WTC11 (cell line): Measurements from ENCODE around the gene SLC48A1. TPM values are rescaled to one million over a fixed set of nuclear protein-coding genes. Genes with fewer than 3 reads are reported as not detected.
A peak's percentile ranks its signal among the peaks of the same experiment; 100 is the strongest.

Source experiments
- ATAC-seq: fragments of 200-7000 bp; cut with Tn5 transposase; 2 replicates; pipeline ENCODE4 v1.10.0; 2021; ENCODE audit warnings: mild to moderate bottlenecking, moderate library complexity
- CTCF ChIA-PET: fragments of 300-600 bp; sonication (Branson Sonifier 250); formaldehyde crosslinking; loops from one replicate; lab custom pipeline; 2021; ENCODE audit warnings: antibody characterized with exemption; lab: Charles Lee
- POLR2A ChIA-PET: fragments of 350-600 bp; sonication (Branson Sonifier 250); formaldehyde crosslinking; loops from one replicate; lab custom pipeline; 2021; ENCODE audit warnings: antibody characterized with exemption; lab: Charles Lee
- DNase-seq: peaks from one replicate; pipeline ENCODE4 v3.0.0; 2021; ENCODE audit warnings: low spot score
- H3K27ac Mint-ChIP-seq: 2 replicates; pipeline ENCODE4 v1.8.0; 2021; ENCODE audit warnings: mixed read lengths
- H3K27me3 Mint-ChIP-seq: 2 replicates; pipeline ENCODE4 v1.8.0; 2021; ENCODE audit warnings: low read depth, mild to moderate bottlenecking, moderate library complexity, mixed read lengths
- H3K36me3 Mint-ChIP-seq: 2 replicates; pipeline ENCODE4 v1.8.0; 2021; ENCODE audit warnings: mixed read lengths
- H3K4me1 Mint-ChIP-seq: 2 replicates; pipeline ENCODE4 v1.8.0; 2022; ENCODE audit warnings: mixed read lengths
- H3K4me3 Mint-ChIP-seq: 2 replicates; pipeline ENCODE4 v1.8.0; 2021; ENCODE audit warnings: mild to moderate bottlenecking, moderate library complexity, mixed read lengths
- H3K9me3 Mint-ChIP-seq: 2 replicates; pipeline ENCODE4 v1.8.0; 2021; ENCODE audit warnings: mixed read lengths
- CREM ChIP-seq: sonication (generic); formaldehyde crosslinking; IDR thresholded peaks from 2 replicates; pipeline ENCODE4 v1.8.1; 2022; ENCODE audit warnings: mild to moderate bottlenecking, missing genetic modification reagents, moderate library complexity
- ELF4 ChIP-seq: sonication (generic); formaldehyde crosslinking; IDR thresholded peaks from 2 replicates; pipeline ENCODE4 v1.8.1; 2022; ENCODE audit warnings: low read depth, mild to moderate bottlenecking, moderate library complexity, missing genetic modification reagents
- GTF2I ChIP-seq: fragments of 250-450 bp; sonication (Bioruptor Pico); conservative IDR thresholded peaks from 2 replicates; pipeline ENCODE4 v1.4.0; 2021; ENCODE audit warnings: mild to moderate bottlenecking
- JAZF1 ChIP-seq: fragments of 250-450 bp; sonication (Bioruptor Pico); IDR thresholded peaks from 2 replicates; pipeline ENCODE4 v1.9.0; 2021; ENCODE audit warnings: moderate library complexity, mild to moderate bottlenecking, inconsistent platforms
- NFATC4 ChIP-seq: fragments of 250-450 bp; sonication (Bioruptor Pico); IDR thresholded peaks from 2 replicates; pipeline ENCODE4 v1.9.0; 2021; ENCODE audit warnings: mild to moderate bottlenecking
- NFE2L1 ChIP-seq: sonication (generic); formaldehyde crosslinking; IDR thresholded peaks from 2 replicates; pipeline ENCODE4 v1.8.1; 2023; ENCODE audit warnings: missing genetic modification reagents
- NR3C1 ChIP-seq: sonication (generic); formaldehyde crosslinking; conservative IDR thresholded peaks from 2 replicates; pipeline ENCODE4 v1.8.1; 2023; ENCODE audit warnings: low read depth, mild to moderate bottlenecking, missing genetic modification reagents
- SMAD3 ChIP-seq: sonication (generic); formaldehyde crosslinking; IDR thresholded peaks from 2 replicates; pipeline ENCODE4 v1.8.0; 2022; ENCODE audit warnings: missing genetic modification reagents, mild to moderate bottlenecking, borderline replicate concordance
- total RNA-seq: library from RNA; stranded (reverse); gene quantifications from 3 replicates; pipeline ENCODE4 v1.2.3, GENCODE V29; 2021
- TF ChIP-seq, protein P1 (sequence below): fragments of 250-450 bp; sonication (Bioruptor Pico); IDR thresholded peaks from 2 replicates; pipeline ENCODE4 v1.9.0; 2021; ENCODE audit warnings: mild to moderate bottlenecking
- TF ChIP-seq, protein P2 (sequence below): fragments of 250-450 bp; sonication (Bioruptor Pico); IDR thresholded peaks from 2 replicates; pipeline ENCODE4 v1.9.0; 2021; ENCODE audit warnings: mild to moderate bottlenecking, borderline replicate concordance
- TF ChIP-seq, protein P3 (sequence below): sonication (generic); formaldehyde crosslinking; IDR thresholded peaks from 2 replicates; pipeline ENCODE4 v1.8.1; 2022; ENCODE audit warnings: missing genetic modification reagents, borderline replicate concordance
- TF ChIP-seq, protein P4 (sequence below): sonication (generic); formaldehyde crosslinking; IDR thresholded peaks from 2 replicates; pipeline ENCODE4 v1.8.1; 2023; ENCODE audit warnings: mild to moderate bottlenecking, missing genetic modification reagents, borderline replicate concordance
- TF ChIP-seq, protein P5 (sequence below): sonication (generic); formaldehyde crosslinking; IDR thresholded peaks from 2 replicates; pipeline ENCODE4 v1.8.0; 2023; ENCODE audit warnings: missing genetic modification reagents
- TF ChIP-seq, protein P6 (sequence below): sonication (generic); formaldehyde crosslinking; IDR thresholded peaks from 2 replicates; pipeline ENCODE4 v1.8.1; 2023; ENCODE audit warnings: mild to moderate bottlenecking, missing genetic modification reagents, moderate library complexity
- TF ChIP-seq, protein P7 (sequence below): fragments of 250-450 bp; sonication (Bioruptor Pico); IDR thresholded peaks from 2 replicates; pipeline ENCODE4 v1.8.0; 2021; ENCODE audit warnings: mild to moderate bottlenecking
- TF ChIP-seq, protein P8 (sequence below): fragments of 200-600 bp; IDR thresholded peaks from 2 replicates; pipeline ENCODE4 v1.8.0; 2022; ENCODE audit warnings: antibody characterized with exemption
- TF ChIP-seq, protein P9 (sequence below): sonication (generic); formaldehyde crosslinking; IDR thresholded peaks from 2 replicates; pipeline ENCODE4 v1.8.0; 2022; ENCODE audit warnings: mild to moderate bottlenecking, missing genetic modification reagents

Gene SLC48A1
- total RNA-seq, 1 experiment from 2014 or later, result 13.8 TPM

DNA sequence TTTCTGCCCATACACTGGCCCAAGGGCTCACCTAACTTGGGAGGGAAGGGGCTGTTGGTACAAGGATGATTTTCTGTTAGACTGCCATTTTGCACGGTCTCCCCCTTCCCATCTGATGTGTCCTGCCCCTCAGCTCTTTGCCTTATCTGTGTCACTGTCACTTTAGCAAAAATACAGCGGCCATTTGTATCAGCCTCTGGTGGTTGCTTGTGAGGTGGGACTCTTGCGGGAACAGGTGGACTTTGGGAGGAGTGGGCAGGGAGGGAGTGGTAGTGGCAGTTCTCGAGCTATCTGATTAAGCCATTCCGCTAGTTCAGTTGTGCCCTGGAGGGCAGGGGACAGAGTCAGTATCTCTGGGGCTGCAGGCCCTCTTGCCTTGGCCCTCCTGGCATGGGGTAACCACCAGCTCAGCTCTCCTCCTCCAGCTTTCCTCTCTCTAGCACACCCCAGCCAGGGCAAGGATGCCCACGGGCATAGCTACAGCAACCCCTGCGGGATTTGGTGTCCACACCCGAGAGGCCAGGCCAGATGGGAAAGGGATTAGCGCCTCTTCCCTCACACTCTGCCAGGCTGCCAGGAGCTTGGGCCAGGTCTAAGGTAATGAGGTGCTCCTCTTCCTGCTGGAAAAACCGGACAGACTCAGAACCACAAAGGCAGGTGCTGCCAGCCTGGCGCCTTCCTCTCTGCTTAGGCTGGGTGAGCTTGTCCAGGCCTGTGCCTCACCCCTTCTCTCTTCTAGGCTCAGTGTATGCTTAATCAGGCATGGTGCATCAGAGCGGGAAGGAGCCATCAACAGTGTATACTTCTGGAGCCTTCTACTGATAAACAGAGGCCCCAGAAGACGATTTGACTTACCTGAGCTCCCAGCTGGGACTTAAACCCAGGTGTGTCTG is 8.7 kb downstream of the SLC48A1 start:
- ATAC-seq, result no peak
- POLR2A ChIA-PET, result interaction anchor here (1.2 kb wide), 1 partner anchor 69 kb away, joined by 4 read pairs; no protein-coding TSS in a partner anchor
- no peaks in the 10 kb centered on the region for H3K9me3 Mint-ChIP-seq
- TF ChIP-seq, protein P1, sequence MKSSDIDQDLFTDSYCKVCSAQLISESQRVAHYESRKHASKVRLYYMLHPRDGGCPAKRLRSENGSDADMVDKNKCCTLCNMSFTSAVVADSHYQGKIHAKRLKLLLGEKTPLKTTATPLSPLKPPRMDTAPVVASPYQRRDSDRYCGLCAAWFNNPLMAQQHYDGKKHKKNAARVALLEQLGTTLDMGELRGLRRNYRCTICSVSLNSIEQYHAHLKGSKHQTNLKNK (CRISPR knock-in tag), result no peak
- TF ChIP-seq, protein P2, sequence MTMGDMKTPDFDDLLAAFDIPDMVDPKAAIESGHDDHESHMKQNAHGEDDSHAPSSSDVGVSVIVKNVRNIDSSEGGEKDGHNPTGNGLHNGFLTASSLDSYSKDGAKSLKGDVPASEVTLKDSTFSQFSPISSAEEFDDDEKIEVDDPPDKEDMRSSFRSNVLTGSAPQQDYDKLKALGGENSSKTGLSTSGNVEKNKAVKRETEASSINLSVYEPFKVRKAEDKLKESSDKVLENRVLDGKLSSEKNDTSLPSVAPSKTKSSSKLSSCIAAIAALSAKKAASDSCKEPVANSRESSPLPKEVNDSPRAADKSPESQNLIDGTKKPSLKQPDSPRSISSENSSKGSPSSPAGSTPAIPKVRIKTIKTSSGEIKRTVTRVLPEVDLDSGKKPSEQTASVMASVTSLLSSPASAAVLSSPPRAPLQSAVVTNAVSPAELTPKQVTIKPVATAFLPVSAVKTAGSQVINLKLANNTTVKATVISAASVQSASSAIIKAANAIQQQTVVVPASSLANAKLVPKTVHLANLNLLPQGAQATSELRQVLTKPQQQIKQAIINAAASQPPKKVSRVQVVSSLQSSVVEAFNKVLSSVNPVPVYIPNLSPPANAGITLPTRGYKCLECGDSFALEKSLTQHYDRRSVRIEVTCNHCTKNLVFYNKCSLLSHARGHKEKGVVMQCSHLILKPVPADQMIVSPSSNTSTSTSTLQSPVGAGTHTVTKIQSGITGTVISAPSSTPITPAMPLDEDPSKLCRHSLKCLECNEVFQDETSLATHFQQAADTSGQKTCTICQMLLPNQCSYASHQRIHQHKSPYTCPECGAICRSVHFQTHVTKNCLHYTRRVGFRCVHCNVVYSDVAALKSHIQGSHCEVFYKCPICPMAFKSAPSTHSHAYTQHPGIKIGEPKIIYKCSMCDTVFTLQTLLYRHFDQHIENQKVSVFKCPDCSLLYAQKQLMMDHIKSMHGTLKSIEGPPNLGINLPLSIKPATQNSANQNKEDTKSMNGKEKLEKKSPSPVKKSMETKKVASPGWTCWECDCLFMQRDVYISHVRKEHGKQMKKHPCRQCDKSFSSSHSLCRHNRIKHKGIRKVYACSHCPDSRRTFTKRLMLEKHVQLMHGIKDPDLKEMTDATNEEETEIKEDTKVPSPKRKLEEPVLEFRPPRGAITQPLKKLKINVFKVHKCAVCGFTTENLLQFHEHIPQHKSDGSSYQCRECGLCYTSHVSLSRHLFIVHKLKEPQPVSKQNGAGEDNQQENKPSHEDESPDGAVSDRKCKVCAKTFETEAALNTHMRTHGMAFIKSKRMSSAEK (CRISPR knock-in tag), result no peak
- TF ChIP-seq, protein P3, sequence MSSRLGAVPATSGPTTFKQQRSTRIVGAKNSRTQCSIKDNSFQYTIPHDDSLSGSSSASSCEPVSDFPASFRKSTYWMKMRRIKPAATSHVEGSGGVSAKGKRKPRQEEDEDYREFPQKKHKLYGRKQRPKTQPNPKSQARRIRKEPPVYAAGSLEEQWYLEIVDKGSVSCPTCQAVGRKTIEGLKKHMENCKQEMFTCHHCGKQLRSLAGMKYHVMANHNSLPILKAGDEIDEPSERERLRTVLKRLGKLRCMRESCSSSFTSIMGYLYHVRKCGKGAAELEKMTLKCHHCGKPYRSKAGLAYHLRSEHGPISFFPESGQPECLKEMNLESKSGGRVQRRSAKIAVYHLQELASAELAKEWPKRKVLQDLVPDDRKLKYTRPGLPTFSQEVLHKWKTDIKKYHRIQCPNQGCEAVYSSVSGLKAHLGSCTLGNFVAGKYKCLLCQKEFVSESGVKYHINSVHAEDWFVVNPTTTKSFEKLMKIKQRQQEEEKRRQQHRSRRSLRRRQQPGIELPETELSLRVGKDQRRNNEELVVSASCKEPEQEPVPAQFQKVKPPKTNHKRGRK, result no peak
- TF ChIP-seq ELF4 (CRISPR knock-in tag) (no peak), SMAD3 (no peak), JAZF1 (CRISPR knock-in tag) (no peak), NR3C1 (CRISPR knock-in tag) (no peak)
- TF ChIP-seq, all 79 proteins: peak for 0
- no peak overlapping the region for H3K4me3 Mint-ChIP-seq
- H3K36me3 Mint-ChIP-seq, result peaks cover 20% of the 10 kb centered on the region
- peaks cover 28% of the 10 kb centered on the region for H3K4me1 Mint-ChIP-seq
- no peak for DNase-seq
- no peaks in the 10 kb centered on the region; the same call in none of the 2 replicates for H3K27me3 Mint-ChIP-seq
- peak overlapping the region; percentile 63; the same call in 1 of the 2 replicates for H3K27ac Mint-ChIP-seq
- CTCF ChIA-PET, result interaction anchor here (0.9 to 19.3 kb wide), 12 partner anchors 9 to 145 kb away, joined by 3 to 735 read pairs (median 20); partner anchors contain the start of gene RAPGEF3

DNA sequence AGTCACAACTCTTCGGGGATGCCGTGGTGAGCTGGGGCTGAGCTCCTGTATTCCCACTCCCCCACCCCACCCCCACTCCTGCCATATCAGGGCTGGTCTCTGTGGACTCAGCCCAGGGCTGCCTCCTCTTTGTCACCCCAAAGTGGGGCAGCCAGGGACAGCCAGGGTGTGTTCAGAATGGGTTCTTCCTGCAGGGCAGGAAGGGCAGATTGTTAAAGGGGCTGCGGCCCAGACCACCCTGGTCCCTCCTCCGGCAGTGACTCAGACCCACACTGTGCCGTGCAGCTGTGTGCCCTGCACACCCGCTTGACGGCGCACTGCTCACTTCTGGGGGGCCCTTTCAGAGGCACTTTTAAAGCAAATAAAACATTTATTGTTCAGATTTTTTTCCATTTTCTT is 9.3 kb downstream of the SLC48A1 start:
- ChIA-PET CTCF (interaction anchor here (1.2 to 19.3 kb wide), 7 partner anchors 15 to 145 kb away, joined by 3 to 735 read pairs (median 58); no protein-coding TSS in a partner anchor), POLR2A (no interaction called here)
- Mint-ChIP-seq H3K27ac (no peak overlapping the region), H3K9me3 (no peaks in the 10 kb centered on the region), H3K27me3 (no peaks in the 10 kb centered on the region; the same call in none of the 2 replicates), H3K4me1 (peaks cover 24% of the 10 kb centered on the region), H3K36me3 (peaks cover 25% of the 10 kb centered on the region), H3K4me3 (no peak overlapping the region)
- DNase-seq, result no peak
- ATAC-seq, result no peak
- TF ChIP-seq, protein P4, sequence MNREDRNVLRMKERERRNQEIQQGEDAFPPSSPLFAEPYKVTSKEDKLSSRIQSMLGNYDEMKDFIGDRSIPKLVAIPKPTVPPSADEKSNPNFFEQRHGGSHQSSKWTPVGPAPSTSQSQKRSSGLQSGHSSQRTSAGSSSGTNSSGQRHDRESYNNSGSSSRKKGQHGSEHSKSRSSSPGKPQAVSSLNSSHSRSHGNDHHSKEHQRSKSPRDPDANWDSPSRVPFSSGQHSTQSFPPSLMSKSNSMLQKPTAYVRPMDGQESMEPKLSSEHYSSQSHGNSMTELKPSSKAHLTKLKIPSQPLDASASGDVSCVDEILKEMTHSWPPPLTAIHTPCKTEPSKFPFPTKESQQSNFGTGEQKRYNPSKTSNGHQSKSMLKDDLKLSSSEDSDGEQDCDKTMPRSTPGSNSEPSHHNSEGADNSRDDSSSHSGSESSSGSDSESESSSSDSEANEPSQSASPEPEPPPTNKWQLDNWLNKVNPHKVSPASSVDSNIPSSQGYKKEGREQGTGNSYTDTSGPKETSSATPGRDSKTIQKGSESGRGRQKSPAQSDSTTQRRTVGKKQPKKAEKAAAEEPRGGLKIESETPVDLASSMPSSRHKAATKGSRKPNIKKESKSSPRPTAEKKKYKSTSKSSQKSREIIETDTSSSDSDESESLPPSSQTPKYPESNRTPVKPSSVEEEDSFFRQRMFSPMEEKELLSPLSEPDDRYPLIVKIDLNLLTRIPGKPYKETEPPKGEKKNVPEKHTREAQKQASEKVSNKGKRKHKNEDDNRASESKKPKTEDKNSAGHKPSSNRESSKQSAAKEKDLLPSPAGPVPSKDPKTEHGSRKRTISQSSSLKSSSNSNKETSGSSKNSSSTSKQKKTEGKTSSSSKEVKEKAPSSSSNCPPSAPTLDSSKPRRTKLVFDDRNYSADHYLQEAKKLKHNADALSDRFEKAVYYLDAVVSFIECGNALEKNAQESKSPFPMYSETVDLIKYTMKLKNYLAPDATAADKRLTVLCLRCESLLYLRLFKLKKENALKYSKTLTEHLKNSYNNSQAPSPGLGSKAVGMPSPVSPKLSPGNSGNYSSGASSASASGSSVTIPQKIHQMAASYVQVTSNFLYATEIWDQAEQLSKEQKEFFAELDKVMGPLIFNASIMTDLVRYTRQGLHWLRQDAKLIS (CRISPR knock-in tag), result no peak
- TF ChIP-seq, protein P5, sequence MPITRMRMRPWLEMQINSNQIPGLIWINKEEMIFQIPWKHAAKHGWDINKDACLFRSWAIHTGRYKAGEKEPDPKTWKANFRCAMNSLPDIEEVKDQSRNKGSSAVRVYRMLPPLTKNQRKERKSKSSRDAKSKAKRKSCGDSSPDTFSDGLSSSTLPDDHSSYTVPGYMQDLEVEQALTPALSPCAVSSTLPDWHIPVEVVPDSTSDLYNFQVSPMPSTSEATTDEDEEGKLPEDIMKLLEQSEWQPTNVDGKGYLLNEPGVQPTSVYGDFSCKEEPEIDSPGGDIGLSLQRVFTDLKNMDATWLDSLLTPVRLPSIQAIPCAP (CRISPR knock-in tag), result no peak
- TF ChIP-seq, protein P6, sequence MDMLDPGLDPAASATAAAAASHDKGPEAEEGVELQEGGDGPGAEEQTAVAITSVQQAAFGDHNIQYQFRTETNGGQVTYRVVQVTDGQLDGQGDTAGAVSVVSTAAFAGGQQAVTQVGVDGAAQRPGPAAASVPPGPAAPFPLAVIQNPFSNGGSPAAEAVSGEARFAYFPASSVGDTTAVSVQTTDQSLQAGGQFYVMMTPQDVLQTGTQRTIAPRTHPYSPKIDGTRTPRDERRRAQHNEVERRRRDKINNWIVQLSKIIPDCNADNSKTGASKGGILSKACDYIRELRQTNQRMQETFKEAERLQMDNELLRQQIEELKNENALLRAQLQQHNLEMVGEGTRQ, result no peak
- TF ChIP-seq CREM (CRISPR knock-in tag), result no peak
- TF ChIP-seq, protein P7, sequence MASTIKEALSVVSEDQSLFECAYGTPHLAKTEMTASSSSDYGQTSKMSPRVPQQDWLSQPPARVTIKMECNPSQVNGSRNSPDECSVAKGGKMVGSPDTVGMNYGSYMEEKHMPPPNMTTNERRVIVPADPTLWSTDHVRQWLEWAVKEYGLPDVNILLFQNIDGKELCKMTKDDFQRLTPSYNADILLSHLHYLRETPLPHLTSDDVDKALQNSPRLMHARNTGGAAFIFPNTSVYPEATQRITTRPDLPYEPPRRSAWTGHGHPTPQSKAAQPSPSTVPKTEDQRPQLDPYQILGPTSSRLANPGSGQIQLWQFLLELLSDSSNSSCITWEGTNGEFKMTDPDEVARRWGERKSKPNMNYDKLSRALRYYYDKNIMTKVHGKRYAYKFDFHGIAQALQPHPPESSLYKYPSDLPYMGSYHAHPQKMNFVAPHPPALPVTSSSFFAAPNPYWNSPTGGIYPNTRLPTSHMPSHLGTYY, result no peak
- TF ChIP-seq, protein P8, sequence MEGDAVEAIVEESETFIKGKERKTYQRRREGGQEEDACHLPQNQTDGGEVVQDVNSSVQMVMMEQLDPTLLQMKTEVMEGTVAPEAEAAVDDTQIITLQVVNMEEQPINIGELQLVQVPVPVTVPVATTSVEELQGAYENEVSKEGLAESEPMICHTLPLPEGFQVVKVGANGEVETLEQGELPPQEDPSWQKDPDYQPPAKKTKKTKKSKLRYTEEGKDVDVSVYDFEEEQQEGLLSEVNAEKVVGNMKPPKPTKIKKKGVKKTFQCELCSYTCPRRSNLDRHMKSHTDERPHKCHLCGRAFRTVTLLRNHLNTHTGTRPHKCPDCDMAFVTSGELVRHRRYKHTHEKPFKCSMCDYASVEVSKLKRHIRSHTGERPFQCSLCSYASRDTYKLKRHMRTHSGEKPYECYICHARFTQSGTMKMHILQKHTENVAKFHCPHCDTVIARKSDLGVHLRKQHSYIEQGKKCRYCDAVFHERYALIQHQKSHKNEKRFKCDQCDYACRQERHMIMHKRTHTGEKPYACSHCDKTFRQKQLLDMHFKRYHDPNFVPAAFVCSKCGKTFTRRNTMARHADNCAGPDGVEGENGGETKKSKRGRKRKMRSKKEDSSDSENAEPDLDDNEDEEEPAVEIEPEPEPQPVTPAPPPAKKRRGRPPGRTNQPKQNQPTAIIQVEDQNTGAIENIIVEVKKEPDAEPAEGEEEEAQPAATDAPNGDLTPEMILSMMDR, result no peak
- TF ChIP-seq NR3C1 (CRISPR knock-in tag), result no peak
- TF ChIP-seq NFE2L1, result no peak
- no peak for TF ChIP-seq NFATC4
- TF ChIP-seq, protein P9, sequence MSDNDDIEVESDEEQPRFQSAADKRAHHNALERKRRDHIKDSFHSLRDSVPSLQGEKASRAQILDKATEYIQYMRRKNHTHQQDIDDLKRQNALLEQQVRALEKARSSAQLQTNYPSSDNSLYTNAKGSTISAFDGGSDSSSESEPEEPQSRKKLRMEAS (CRISPR knock-in tag), result no peak
- TF ChIP-seq GTF2I, result no peak
